Bronchial epithelial cell (primary cell): ENCODE data around the gene SP2. TPM values are rescaled to one million over a fixed set of nuclear protein-coding genes. Genes with fewer than 3 reads are reported as not detected.

Experiments
- DNase-seq: peaks from one replicate; pipeline ENCODE4 v3.0.0-alpha.2; 2010; ENCODE audit warnings: low read depth
- FAIRE-seq: peaks from 2 replicates; lab custom pipeline; 2011; peaks lifted over from hg19 to GRCh38; lab: Jason Lieb, UNC
- H3K27me3 ChIP-seq: 2 replicates; pipeline ENCODE4 v1.5.1; 2011; ENCODE audit warnings: low read length; ENCODE audit not compliant: control insufficient read depth, insufficient read depth
- H3K36me3 ChIP-seq: 2 replicates; pipeline ENCODE4 v1.5.1; 2011; ENCODE audit warnings: low read length; ENCODE audit not compliant: control insufficient read depth, insufficient read depth
- H3K4me3 ChIP-seq: 2 replicates; pipeline ENCODE4 v1.5.1; 2011; ENCODE audit warnings: mild to moderate bottlenecking, low read depth, low read length, control low read depth
- CTCF ChIP-seq: IDR thresholded peaks from 2 replicates; pipeline ENCODE4 v1.5.1; 2011; ENCODE audit warnings: mild to moderate bottlenecking, moderate library complexity, low read length, control low read depth, inconsistent platforms; ENCODE audit not compliant: insufficient read depth, severe bottlenecking
- total RNA-seq: library from RNA; depleted of rRNA; stranded (reverse); fragments of >200 nt; gene quantifications from 2 replicates; pipeline ENCODE4 v1.2.1, GENCODE V29; 2014

Gene SP2
- total RNA-seq, 1 donor from 2014 or later, result 1.1 TPM

GRCh38 chr17:47905221-47905733, 9.2 kb downstream of the SP2 start:
- Histone ChIP-seq H3K36me3 (peaks cover under 1% of the 10 kb centered on the region), H3K27me3 (no peaks in the 10 kb centered on the region), H3K4me3 (no peak overlapping the region)
- DNase-seq (peak; percentile 66), FAIRE-seq (no peak)
- TF ChIP-seq CTCF, result no peak

GRCh38 chr17:47906443-47906842, 10.4 kb downstream of the SP2 start:
- Histone ChIP-seq H3K36me3 (no peaks in the 10 kb centered on the region), H3K4me3 (no peak overlapping the region), H3K27me3 (no peaks in the 10 kb centered on the region)
- no peak for TF ChIP-seq CTCF
- DNase-seq (no peak), FAIRE-seq (no peak)

- no peak for TF ChIP-seq CTCF
- FAIRE-seq (no peak), DNase-seq (no peak)
- no peak overlapping the region for H3K4me3 ChIP-seq
- no peaks in the 10 kb centered on the region for H3K27me3 ChIP-seq
- H3K36me3 ChIP-seq, result no peaks in the 10 kb centered on the region
These were observed 12.0 kb downstream of the SP2 start for GRCh38 chr17:47907932-47908562.

DNA sequence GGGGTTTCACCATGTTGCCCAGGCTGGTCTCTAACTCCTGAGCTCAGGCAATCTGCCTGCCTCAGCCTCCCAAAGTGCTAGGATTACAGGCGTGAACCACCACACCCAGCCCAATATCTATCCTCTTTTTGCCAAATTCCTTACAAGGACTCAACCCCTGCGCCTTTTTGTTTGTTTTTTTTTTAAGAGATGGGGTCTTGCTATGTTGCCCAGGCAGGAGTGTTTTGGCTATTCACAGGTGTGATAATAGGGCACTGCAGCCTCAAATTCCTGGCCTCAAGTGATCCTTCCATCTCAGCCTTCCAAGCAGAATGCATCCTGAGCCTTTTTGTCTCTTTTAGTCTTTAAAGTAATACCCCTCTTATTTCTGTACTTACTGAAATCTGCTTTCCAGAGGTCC, 17.0 kb downstream of the SP2 start:
- DNase-seq (no peak), FAIRE-seq (no peak)
- Histone ChIP-seq H3K27me3 (no peaks in the 10 kb centered on the region), H3K4me3 (no peak overlapping the region), H3K36me3 (no peaks in the 10 kb centered on the region)
- no peak for TF ChIP-seq CTCF

DNA sequence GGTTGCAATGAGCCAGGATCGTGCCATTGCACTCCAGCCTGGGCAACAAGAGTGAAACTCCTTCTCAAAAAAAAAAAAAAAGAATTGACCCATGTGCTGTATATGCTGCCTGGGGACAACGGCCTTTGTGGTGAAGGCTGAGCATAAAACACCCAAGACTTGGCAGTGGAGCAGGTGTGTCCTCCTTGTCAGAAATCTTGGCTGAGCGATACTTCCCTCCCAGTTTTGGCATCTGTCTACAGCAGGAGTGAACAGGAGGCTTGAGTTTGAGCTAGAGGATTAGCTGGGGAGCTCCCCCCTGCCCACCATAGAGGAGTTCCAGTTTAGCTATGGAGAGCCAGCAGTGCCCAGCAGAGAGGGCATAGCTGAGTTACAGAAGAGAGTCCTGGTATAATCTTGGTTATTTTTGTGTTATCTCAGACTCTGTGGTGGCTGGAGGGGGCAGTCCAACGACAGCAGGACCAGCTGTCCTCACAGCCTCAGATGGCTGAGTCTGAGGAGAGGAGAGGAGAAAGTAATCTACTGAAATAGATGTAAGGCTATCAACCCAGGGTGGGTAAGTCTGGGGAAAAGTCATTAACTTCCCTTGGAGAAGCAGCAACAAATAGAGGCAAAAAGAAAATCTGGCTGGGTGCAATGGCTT, 18.4 kb downstream of the SP2 start:
- FAIRE-seq (no peak), DNase-seq (no peak)
- no peak for TF ChIP-seq CTCF
- Histone ChIP-seq H3K4me3 (no peak overlapping the region), H3K27me3 (no peaks in the 10 kb centered on the region), H3K36me3 (no peaks in the 10 kb centered on the region)
